GM18951 (cell line): ENCODE results near the gene TM4SF20.
"Not testable (repeated sequence)": the region's sequence is repeated elsewhere in the genome, so short reads cannot be mapped to it uniquely, and the experiment has no call there.

ENCODE experiments used
- POLR2A ChIP-seq: IDR thresholded peaks from 4 replicates; pipeline ENCODE4 v1.6.1; 2011; ENCODE audit warnings: mild to moderate bottlenecking; ENCODE audit not compliant: insufficient read length, insufficient read depth; ENCODE audit errors: extremely low read depth
- in situ Hi-C: fragments of 300-500 bp; cut with MboI; formaldehyde crosslinking; loops from one replicate; pipeline ENCODE4 v1.12.0; 2022; ENCODE audit warnings: low sequenced_read_pairs, mixed read lengths, inconsistent platforms; ENCODE audit not compliant: unreplicated experiment

Gene TM4SF20

DNA sequence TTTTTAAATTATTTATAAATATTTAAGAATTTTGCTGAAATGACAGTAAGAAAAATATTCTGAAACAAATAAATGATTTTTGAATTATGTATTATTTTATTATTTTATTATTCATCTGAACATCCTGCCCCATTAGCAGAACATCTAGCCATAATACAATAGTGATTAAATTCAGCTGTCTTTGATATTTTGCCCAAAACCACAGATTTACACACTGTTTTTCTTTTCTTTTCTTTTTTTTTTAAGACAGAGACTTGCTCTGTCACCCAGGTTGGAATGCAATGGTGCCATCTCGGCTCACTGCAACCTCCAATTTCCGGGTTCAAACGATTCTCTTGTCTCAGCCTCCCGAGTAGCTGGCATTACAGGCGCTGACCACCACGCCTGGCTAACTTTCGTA is 10.6 kb upstream of the TM4SF20 start:
- in situ Hi-C loops = no loop called here
- no peak for TF ChIP-seq POLR2A

DNA sequence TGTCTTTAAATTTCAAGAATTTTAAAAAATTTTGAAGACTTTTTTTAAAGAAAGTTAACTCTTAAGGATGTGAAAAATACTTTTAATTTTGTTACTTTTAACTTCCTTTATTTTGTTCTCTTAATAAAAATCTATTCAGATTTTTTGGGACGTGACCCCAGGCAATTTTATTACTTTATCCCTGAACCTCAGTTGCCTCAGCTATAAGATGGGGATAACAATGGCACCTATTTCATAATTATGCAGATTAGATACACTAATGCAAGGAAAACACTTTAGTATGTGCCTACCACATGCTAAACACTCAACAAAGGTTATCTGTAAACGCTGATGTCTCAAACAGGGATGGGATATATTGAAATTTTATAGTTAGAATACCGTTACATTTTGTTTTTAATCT is 10.1 kb upstream of the TM4SF20 start:
- in situ Hi-C loops = no loop called here
- TF ChIP-seq POLR2A = no peak

DNA sequence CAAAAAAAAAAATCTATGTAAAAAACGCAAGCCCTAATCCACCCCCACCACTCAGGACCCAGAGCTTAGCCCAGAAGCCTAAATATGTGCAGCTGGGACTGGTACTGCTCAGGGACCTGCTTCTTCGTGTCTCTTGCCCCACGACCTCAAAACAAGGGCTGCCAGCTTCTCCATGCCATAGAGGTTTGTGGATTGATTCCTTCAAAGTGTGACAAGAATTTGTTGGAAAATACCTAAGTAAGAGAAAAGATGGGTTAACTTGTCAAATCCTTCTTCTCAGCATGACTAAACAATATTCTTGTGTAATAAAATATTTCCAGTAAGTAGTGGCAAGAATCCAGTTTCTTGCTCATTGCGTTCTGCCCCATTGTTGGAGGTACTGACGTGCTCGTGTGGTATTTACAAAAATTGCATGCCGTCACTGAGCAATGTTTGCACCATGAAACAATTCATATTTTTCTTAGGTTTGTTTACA is 9.5 kb upstream of the TM4SF20 start:
- TF ChIP-seq POLR2A = no peak
- in situ Hi-C loops = no loop called here

DNA sequence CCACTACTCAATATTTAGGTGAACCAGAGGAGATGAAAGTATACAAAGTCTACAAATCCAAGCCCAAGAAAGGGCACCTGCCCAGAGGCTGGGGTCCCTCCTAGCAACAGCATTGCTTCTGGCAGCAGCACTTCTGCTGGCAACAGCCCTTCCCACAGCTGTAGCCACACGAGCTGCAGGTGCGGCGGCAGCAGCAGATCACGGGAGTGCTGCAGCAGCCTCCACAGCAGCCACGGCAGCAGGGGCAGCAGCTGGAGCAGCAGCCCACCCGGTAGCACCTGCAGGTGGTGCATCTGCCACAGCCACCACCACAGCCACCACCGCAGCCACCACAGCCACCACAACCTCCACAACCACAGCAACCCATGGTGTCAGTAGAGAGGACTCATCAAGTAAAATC is 8.5 kb upstream of the TM4SF20 start, which contains the start of gene SCYGR1:
Gene SCYGR1 (minus strand): TSS at position 367 of the 400 bp plus-strand sequence. CDS start 0 bp downstream, at position 367.
- in situ Hi-C loops = not testable (repeated sequence)

DNA sequence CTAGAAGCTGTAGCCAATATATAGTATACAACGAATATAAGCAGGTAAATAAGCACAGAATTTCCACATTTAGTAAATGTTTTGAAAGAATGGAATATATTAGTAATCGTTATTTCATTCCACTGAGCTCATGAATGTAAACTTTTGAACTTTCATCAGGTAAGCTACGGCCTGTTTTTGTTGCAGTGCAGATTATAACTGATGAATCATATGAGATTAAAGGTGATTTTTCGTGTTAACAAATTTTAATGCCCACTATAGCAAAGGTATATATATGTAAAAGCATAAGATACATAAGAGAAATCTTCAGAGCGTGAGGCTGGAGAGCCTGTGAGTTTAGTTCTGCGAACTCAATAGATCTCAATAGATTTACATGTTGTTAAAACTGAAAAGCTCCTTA is 7.5 kb upstream of the TM4SF20 start:
- TF ChIP-seq POLR2A = no peak
- in situ Hi-C loops = no loop called here

DNA sequence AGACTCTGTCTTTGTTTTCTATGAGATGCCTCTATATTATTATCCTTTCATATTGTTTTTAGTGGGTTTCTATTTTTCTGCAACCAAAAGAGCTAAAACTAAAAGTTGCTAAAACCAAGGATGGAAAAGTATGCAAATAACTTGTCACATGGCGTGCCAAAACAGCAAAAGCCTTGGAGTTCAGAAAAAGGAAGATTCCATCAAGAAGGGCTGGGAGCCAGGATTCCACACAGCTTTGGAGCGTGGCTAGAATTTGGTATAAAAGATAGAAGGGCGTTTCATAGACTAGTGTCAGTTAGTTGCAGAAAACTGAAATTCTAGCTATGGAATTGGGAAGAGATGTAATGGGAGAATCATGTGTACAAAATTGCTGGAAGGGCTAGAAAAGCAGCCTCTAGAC is 4.6 kb upstream of the TM4SF20 start:
- no peak for TF ChIP-seq POLR2A

DNA sequence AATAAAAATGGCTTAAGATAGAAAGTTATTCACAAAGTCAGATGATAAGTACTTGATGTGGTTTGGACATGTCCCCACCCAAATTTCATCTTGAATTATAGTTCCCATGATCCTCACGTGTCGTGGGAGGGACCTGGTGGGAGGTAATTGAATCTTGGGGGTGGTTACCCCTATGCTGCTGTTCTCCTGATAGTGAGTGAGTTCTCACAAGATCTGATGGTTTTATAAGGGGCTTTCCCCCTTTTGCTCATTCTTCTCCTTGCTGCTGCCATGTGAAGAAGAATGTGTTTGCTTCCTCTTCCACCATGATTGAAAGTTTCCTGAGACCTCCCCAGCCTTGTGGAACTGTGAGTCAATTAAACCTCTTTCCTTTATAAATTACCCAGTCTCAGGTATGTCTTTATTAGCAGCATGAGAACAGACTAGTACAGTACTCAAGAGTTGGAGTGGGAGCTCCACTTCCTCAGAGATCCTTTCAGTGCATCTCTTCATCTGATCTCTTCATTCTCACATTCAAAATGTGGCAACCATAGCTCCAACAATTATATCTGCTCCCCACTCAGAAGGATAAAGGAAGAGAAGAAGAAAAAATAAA is 3.2 kb upstream of the TM4SF20 start:
- in situ Hi-C loops = not testable (repeated sequence)

More for the DNA sequence above, 4.6 kb upstream of the TM4SF20 start:
- in situ Hi-C loops = no loop called here

GRCh38 chr2:227378371-227378782 is 729 bp downstream of the TM4SF20 start:
- in situ Hi-C loops = no loop called here
- no peak for TF ChIP-seq POLR2A

DNA sequence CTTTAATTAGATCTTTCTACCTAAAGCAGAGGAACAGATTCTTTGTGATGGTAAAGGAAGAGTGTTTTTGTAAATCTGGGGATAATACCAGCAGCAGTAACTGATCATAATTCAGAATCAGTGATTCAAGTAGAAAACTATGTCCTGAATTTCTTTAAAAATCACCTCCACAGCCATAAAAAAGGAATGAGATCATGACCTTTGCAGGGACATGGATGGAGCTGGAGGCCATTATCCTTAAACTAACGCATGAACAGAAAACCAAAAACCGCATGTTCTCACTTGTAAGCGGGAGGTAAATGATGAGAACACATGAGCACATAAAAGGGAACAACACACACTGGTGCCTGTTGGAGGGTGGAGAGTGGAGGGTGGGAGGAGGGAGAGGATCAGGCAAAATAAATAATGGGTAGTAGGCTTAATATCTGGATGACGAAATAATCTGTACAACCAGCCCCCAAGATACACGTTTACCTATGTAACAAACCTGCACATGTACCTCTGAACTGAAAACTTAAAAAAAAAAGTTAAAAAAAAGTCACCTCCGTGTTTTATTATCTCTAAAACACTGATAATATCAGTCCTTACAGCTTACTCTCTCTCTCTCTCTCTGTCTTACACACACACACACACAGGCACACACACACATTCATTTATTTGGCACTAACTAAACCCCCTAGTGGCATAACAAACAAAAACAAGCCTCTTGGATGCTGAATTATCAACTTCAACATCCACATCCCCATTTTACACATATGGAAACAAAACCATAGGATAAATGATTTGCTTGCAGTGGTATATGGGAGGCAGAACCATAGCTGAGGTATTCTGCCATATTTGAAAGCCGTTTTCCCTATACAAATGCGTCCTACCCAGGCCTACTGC is 1.4 kb downstream of the TM4SF20 start:
- in situ Hi-C loops = no loop called here
- no peak for TF ChIP-seq POLR2A

DNA sequence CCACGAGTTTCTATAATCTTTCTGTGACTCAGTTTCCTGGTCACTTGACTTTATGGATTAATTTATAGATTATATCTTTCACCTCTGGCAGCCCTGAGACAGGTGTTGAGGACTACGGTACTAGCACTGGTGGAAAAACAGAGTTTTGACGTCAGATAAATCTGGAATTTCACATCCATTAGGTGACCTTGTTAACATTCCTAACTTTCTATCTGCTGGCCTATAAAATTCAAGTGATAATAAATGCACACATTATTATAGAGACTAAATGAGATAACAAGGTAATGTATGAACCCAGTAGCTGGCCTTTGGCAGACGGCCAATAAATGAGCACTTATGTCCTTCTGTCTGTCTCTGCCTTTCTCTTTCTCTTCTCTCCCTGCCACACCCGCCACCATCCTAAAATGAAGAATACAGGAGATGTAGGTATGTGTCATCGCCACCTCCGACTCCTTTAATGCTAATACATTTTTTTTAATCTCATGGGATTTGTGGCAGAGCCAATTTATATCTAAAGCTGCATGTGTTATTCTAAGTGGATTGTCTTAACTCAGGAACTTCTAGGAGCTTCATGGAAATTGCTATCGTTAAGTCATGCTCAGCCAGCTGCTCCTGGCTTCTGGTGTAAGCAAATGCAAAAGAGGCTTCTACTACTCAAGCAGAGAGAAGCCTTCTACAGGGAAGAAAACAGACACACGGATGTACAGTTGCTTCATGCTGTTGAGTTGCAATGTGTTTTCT is 2.3 kb downstream of the TM4SF20 start:
- TF ChIP-seq POLR2A = no peak
- in situ Hi-C loops = no loop called here

GRCh38 chr2:227374158-227374557 is 4.9 kb downstream of the TM4SF20 start:
- in situ Hi-C loops = no loop called here
- TF ChIP-seq POLR2A = no peak

GRCh38 chr2:227373389-227373788 is 5.7 kb downstream of the TM4SF20 start:
- in situ Hi-C loops = no loop called here

DNA sequence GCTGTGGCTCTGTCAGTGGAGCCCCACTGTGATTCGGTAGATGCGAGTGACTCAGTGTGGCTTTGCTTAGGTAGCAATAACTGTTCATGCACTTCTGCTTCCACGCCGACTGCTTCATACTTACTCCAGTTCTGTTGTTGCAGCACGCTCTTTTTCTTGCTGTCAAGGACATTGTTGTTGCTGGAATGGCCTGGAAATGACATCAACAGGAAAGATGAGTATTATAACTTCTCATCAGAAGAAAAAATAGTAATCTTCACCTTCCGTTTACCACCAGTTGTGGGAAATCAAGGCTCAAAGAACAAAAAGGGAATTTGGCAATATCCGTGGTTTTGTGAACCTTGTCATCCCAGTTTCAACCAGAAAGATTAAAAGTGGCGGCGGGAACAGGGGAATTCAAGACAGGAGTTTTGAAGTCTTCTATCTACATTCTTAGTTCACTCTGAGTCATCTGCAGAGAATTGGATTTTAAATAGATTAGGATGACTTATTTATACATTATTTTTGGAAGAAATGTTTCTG is 8.3 kb downstream of the TM4SF20 start:
- in situ Hi-C loops = no loop called here
- no peak for TF ChIP-seq POLR2A

More at GRCh38 chr2:227373389-227373788, 5.7 kb downstream of the TM4SF20 start:
- no peak for TF ChIP-seq POLR2A
